Measurements from ENCODE around the gene ZNF697. TPM values are rescaled to one million over a fixed set of nuclear protein-coding genes. Genes with fewer than 3 reads are reported as not detected.

The ZNF697 gene
- total RNA-seq, 1 experiment from 2014 or later: 17.4 TPM

DNA sequence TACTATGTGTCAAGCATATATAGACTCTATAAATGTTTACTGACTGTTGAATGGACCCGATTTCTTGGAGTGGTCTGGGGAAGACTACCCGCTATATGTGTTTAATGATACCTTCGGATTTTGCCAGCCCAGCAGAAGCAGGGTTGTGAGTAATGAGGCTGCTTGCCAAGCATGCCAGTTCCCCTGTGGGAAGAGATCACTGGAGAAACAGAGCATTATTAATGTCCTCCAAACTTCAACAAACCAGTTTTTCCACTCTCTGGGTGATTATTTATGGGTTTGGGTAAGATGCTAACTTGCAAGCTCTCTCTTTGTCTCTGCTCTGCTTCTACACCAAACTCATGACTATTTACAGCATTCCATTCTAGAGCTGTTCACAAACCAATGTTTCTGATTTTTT is 38.6 kb upstream of the ZNF697 start:
- H2BK12ac ChIP-seq (ENCODE audit: insufficient read length, low read depth, low read length): no peak overlapping the region
- H3K4me1 ChIP-seq (ENCODE audit: insufficient read depth, low read length): peaks cover 15% of the 10 kb centered on the region; the same call in 1 of the 2 replicates
- H2BK5ac ChIP-seq (ENCODE audit: insufficient read length, low read length): no peak overlapping the region
- H3K9ac ChIP-seq (ENCODE audit: extremely low read depth, insufficient read length, low read length): no peak overlapping the region
- H3K27me3 Mint-ChIP-seq (ENCODE audit: low read depth): no peaks in the 10 kb centered on the region
- H3K27ac Mint-ChIP-seq: peak overlapping the region in 2 of 3 experiments; percentile 2 to 30; a peak in 2 of 7 replicates
- H4K8ac ChIP-seq (replicated peaks; ENCODE audit: insufficient read length, low read depth, low read length): no peak overlapping the region
- no peak overlapping the region for H3K27ac ChIP-seq (ENCODE audit: insufficient read length, low read depth, low read length)
- H3K9me3 Mint-ChIP-seq: peaks cover 2% of the 10 kb centered on the region in 2 experiments; a peak in 2 of 5 replicates
- H2AK5ac ChIP-seq (ENCODE audit: insufficient read length, low read length): no peak overlapping the region
- no peaks in the 10 kb centered on the region for H3K79me1 ChIP-seq (ENCODE audit: insufficient read depth, low read depth, low read length, poor library complexity, severe bottlenecking)
- TF ChIP-seq CTCF (conservative IDR thresholded peaks at IDR 0.05): no peak
- no peak overlapping the region for H3K56ac ChIP-seq (ENCODE audit: insufficient read length, low read depth, low read length)
- H3K4me3 Mint-ChIP-seq: peak overlapping the region in 1 of 2 experiments; percentile 48; a peak in 1 of 5 replicates
- H3T11ph ChIP-seq (ENCODE audit: low read length): no peak overlapping the region
- no peaks in the 10 kb centered on the region for H4K20me1 ChIP-seq (ENCODE audit: control insufficient read depth, insufficient read depth, insufficient read length)
- H3K23me2 ChIP-seq (ENCODE audit: insufficient read length, low read depth, low read length, poor library complexity, severe bottlenecking): no peaks in the 10 kb centered on the region
- no peak overlapping the region for H4K91ac ChIP-seq (ENCODE audit: insufficient read length, low read depth, low read length)
- peaks cover 45 to 53% of the 10 kb centered on the region in 2 experiments for H3K4me1 Mint-ChIP-seq
- no peak overlapping the region for H2BK20ac ChIP-seq (ENCODE audit: low read depth, low read length, poor library complexity, severe bottlenecking)
- WGBS (ENCODE audit: extremely low coverage, insufficient read length, low lambda C conversion rate): no CpG with 5 or more reads among the region's 3 CpGs
- H3K4me2 ChIP-seq (ENCODE audit: insufficient read depth, insufficient read length, low read length): no peak overlapping the region
- H2BK120ac ChIP-seq (ENCODE audit: low read depth, low read length, poor library complexity, severe bottlenecking): no peak overlapping the region
- H3K9me3 ChIP-seq (ENCODE audit: control insufficient read depth, low read depth, low read length): no peaks in the 10 kb centered on the region
- H3K4ac ChIP-seq (ENCODE audit: low read depth, low read length): no peak overlapping the region
- no peaks in the 10 kb centered on the region for H3K27me3 ChIP-seq (ENCODE audit: insufficient read depth, low read length)
- no peaks in the 10 kb centered on the region for H3K36me3 Mint-ChIP-seq (ENCODE audit: insufficient read depth in 1 of 3, low read depth in 3 of 3)
- no peak overlapping the region for H3K14ac ChIP-seq (ENCODE audit: insufficient read depth, low read length)
- no peak overlapping the region for H2AFZ ChIP-seq (ENCODE audit: low read length)
- H4K5ac ChIP-seq (ENCODE audit: insufficient read length, low read depth, low read length): no peak overlapping the region
- H2BK15ac ChIP-seq (ENCODE audit: low read depth, low read length): no peak overlapping the region
- H3K23ac ChIP-seq (ENCODE audit: insufficient read length, low read depth, low read length): no peak overlapping the region
- no peak for DNase-seq
- no peak overlapping the region for H3K18ac ChIP-seq (ENCODE audit: insufficient read length, low read depth, low read length)
- H3K79me2 ChIP-seq (ENCODE audit: insufficient read depth, low read length): no peaks in the 10 kb centered on the region

Data from H9 (cell line).